GM23248 (cell line): Measurements from ENCODE around the gene SH2D4B. TPM values are rescaled to one million over a fixed set of nuclear protein-coding genes. Genes with fewer than 3 reads are reported as not detected.
A peak's percentile ranks its signal among the peaks of the same experiment; 100 is the strongest.

ENCODE experiments used
- DNase-seq: peaks from one replicate; pipeline ENCODE4 v3.0.0-alpha.2; 2015
- H2AFZ ChIP-seq: fragments of 200-600 bp; sonication (generic); 2 replicates; pipeline ENCODE4 v1.6.1; 2016; ENCODE audit warnings: antibody characterized with exemption
- H3F3A ChIP-seq: fragments of 200-600 bp; sonication (generic); 2 replicates; pipeline ENCODE4 v1.6.1; 2016; ENCODE audit warnings: mild to moderate bottlenecking, antibody characterized with exemption, mixed run types; ENCODE audit not compliant: insufficient read depth
- H3K27ac ChIP-seq: fragments of 200-600 bp; sonication (generic); 2 replicates; pipeline ENCODE4 v1.5.1; 2016; ENCODE audit warnings: mild to moderate bottlenecking
- H3K27me3 ChIP-seq: fragments of 200-600 bp; sonication (generic); replicated peaks from 2 replicates; pipeline ENCODE4 v1.6.1; 2016; ENCODE audit warnings: mild to moderate bottlenecking; ENCODE audit not compliant: insufficient read depth
- H3K36me3 ChIP-seq: fragments of 200-600 bp; sonication (generic); 2 replicates; pipeline ENCODE4 v1.6.1; 2016; ENCODE audit warnings: low read depth, mild to moderate bottlenecking
- H3K4me1 ChIP-seq: fragments of 200-600 bp; sonication (generic); 2 replicates; pipeline ENCODE4 v1.6.1; 2016; ENCODE audit warnings: mild to moderate bottlenecking; ENCODE audit not compliant: insufficient read depth
- H3K4me2 ChIP-seq: fragments of 200-600 bp; sonication (generic); one replicate; pipeline ENCODE4 v1.6.1; 2016; ENCODE audit warnings: mild to moderate bottlenecking; ENCODE audit not compliant: unreplicated experiment
- H3K4me3 ChIP-seq: fragments of 200-600 bp; sonication (generic); 2 replicates; pipeline ENCODE4 v1.5.1; 2016; ENCODE audit warnings: mild to moderate bottlenecking
- H3K79me2 ChIP-seq: fragments of 200-600 bp; sonication (generic); 2 replicates; pipeline ENCODE4 v1.6.1; 2016; ENCODE audit warnings: mild to moderate bottlenecking; ENCODE audit not compliant: insufficient read depth
- H3K9ac ChIP-seq: fragments of 200-600 bp; sonication (generic); 2 replicates; pipeline ENCODE4 v1.6.1; 2016; ENCODE audit warnings: mild to moderate bottlenecking
- H3K9me2 ChIP-seq: fragments of 200-600 bp; sonication (generic); 2 replicates; pipeline ENCODE4 v1.6.1; 2016; ENCODE audit warnings: mixed run types, mild to moderate bottlenecking, moderate library complexity; ENCODE audit not compliant: insufficient read depth
- H3K9me3 ChIP-seq: fragments of 200-600 bp; sonication (generic); one replicate; pipeline ENCODE4 v1.6.1; 2017; ENCODE audit warnings: low read depth
- H4K20me1 ChIP-seq: fragments of 200-600 bp; sonication (generic); 2 replicates; pipeline ENCODE4 v1.6.0; 2016; ENCODE audit not compliant: insufficient read depth
- EZH2 ChIP-seq: fragments of 200-600 bp; sonication (generic); IDR thresholded peaks from 2 replicates; pipeline ENCODE4 v1.6.1; 2018; ENCODE audit warnings: antibody characterized with exemption, mild to moderate bottlenecking; ENCODE audit not compliant: insufficient read depth, poor library complexity, severe bottlenecking
- EZH2phosphoT487 ChIP-seq: fragments of 200-600 bp; sonication (generic); IDR thresholded peaks from 2 replicates; pipeline ENCODE4 v1.6.1; 2018; ENCODE audit warnings: antibody characterized with exemption, moderate library complexity, mild to moderate bottlenecking, low read depth; ENCODE audit not compliant: insufficient read depth
- WGBS, 2 experiments: methylation state at CpG; one replicate each; pipeline ENCODE4 v1.1.6; 2015 to 2017; ENCODE audit warnings: low lambda C conversion rate in 2 of 2, low coverage in 1 of 2; ENCODE audit errors: missing lambda C conversion rate in 2 of 2; 5-methylcytosine and 5-hydroxymethylcytosine counted together
- in situ Hi-C: fragments of 300-500 bp; cut with MboI; formaldehyde crosslinking; loops from 2 replicates; pipeline ENCODE4 v1.15.0; 2020
- polyA plus RNA-seq: library from polyadenylated mRNA; unstranded; fragments of >200 nt; fragmentation: Nextera tagmentation; extraction: Ambion mirVana; gene quantifications from 2 replicates; pipeline ENCODE4 v1.2.1, GENCODE V29; 2016
- total RNA-seq: library from RNA; depleted of rRNA; stranded (reverse); fragments of >200 nt; shearing (Covaris generic); gene quantifications from 2 replicates; pipeline ENCODE4 v1.2.3, GENCODE V29; 2014

The SH2D4B gene
- total and polyA plus RNA-seq, 2 experiments from 2014 or later: not detected

- Histone ChIP-seq H3K4me2 (no peak overlapping the region), H3K4me1 (peaks cover 25% of the 10 kb centered on the region), H3K9me3 (no peaks in the 10 kb centered on the region), H3K79me2 (0 out of 2 replicates have a peak, but pooled peaks cover 7% of the 10 kb centered on the region), H3F3A (peaks cover 16% of the 10 kb centered on the region), H3K4me3 (no peak overlapping the region), H3K27ac (no peak overlapping the region), H3K9ac (no peak overlapping the region), H4K20me1 (no peaks in the 10 kb centered on the region), H3K36me3 (no peaks in the 10 kb centered on the region), H3K27me3 (no peaks in the 10 kb centered on the region), H3K9me2 (no peaks in the 10 kb centered on the region), H2AFZ (no peak overlapping the region)
- 89 to 100% methylated on average over 6 to 8 of the region's 8 CpGs for WGBS, 2 experiments
- TF ChIP-seq EZH2 (no peak), EZH2phosphoT487 (no peak)
- in situ Hi-C loops: no loop called here
- no peak for DNase-seq
These were observed 28.6 kb upstream of the SH2D4B start for GRCh38 chr10:80509108-80509402.

GRCh38 chr10:80509403-80510161 lies 28.1 kb upstream of the SH2D4B start:
- Histone ChIP-seq H2AFZ (no peak overlapping the region), H3K9me3 (no peaks in the 10 kb centered on the region), H3K27ac (no peak overlapping the region; the same call in 1 of the 2 replicates), H3K4me1 (peaks cover 25% of the 10 kb centered on the region), H3K27me3 (no peaks in the 10 kb centered on the region), H3K4me2 (no peak overlapping the region), H3K9me2 (no peaks in the 10 kb centered on the region), H3K79me2 (0 out of 2 replicates have a peak, but pooled peaks cover 2% of the 10 kb centered on the region), H3K4me3 (no peak overlapping the region), H4K20me1 (no peaks in the 10 kb centered on the region), H3F3A (peaks cover 16% of the 10 kb centered on the region), H3K36me3 (no peaks in the 10 kb centered on the region), H3K9ac (no peak overlapping the region)
- in situ Hi-C loops: no loop called here
- 81 to 83% methylated on average over 12 to 18 of the region's 18 CpGs for WGBS, 2 experiments
- peak; percentile 44 for DNase-seq
- no peak for TF ChIP-seq EZH2phosphoT487
- no peak for TF ChIP-seq EZH2

DNA sequence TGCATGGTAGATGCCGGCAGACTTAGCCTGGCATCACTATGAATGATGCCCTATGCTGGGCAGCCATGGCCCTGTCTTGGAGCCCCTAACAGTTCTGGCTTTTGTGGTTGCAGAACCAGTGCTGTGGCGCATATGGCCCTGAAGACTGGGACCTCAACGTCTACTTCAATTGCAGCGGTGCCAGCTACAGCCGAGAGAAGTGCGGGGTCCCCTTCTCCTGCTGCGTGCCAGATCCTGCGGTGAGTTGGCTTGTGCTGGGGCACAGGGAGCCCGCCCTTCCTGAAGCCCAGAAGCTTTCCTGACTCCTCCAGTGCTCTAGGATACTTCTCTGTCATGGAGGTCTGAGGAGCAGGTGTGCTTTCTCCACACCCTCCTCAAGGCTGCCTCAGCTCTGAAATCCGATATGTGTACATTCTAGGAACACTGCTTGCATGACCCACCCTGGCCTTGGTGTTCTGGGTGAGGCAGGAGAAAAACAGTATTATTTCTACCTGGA lies 25.6 kb upstream of the SH2D4B start:
- no peaks in the 10 kb centered on the region for H3K36me3 ChIP-seq
- no peak overlapping the region for H3K9ac ChIP-seq
- no peak for DNase-seq
- 84 to 94% methylated on average over 9 to 10 of the region's 10 CpGs for WGBS, 2 experiments
- H3K4me2 ChIP-seq: no peak overlapping the region
- peaks cover 7% of the 10 kb centered on the region; the same call in 1 of the 2 replicates for H3F3A ChIP-seq
- no peak overlapping the region for H3K27ac ChIP-seq
- TF ChIP-seq EZH2 (no peak), EZH2phosphoT487 (no peak)
- H4K20me1 ChIP-seq: no peaks in the 10 kb centered on the region
- H3K27me3 ChIP-seq: no peaks in the 10 kb centered on the region
- no peaks in the 10 kb centered on the region for H3K9me2 ChIP-seq
- H2AFZ ChIP-seq: no peak overlapping the region
- in situ Hi-C loops: no loop called here
- H3K79me2 ChIP-seq: no peaks in the 10 kb centered on the region
- no peaks in the 10 kb centered on the region for H3K9me3 ChIP-seq
- peaks cover 13% of the 10 kb centered on the region for H3K4me1 ChIP-seq
- H3K4me3 ChIP-seq: no peak overlapping the region

- no peak for DNase-seq
- Histone ChIP-seq H3K9me3 (no peaks in the 10 kb centered on the region), H3K27ac (no peak overlapping the region), H3K4me3 (no peak overlapping the region), H3K9me2 (no peaks in the 10 kb centered on the region), H3F3A (no peaks in the 10 kb centered on the region), H3K4me2 (no peak overlapping the region), H3K36me3 (no peaks in the 10 kb centered on the region), H3K79me2 (no peaks in the 10 kb centered on the region), H3K9ac (no peak overlapping the region), H3K4me1 (peaks cover 8% of the 10 kb centered on the region; the same call in 1 of the 2 replicates), H4K20me1 (no peaks in the 10 kb centered on the region), H3K27me3 (no peaks in the 10 kb centered on the region), H2AFZ (no peak overlapping the region)
- in situ Hi-C loops: no loop called here
- TF ChIP-seq EZH2 (no peak), EZH2phosphoT487 (no peak)
- 94 to 95% methylated on average over 6 of the region's 6 CpGs for WGBS, 2 experiments
These were observed 24.6 kb upstream of the SH2D4B start for GRCh38 chr10:80513106-80513505.
